RPMI8226 (cell line): Measurements from ENCODE around the gene DUS2.
"Not testable (repeated sequence)": the region's sequence is repeated elsewhere in the genome, so short reads cannot be mapped to it uniquely, and the experiment has no call there.

ENCODE experiments used
- DNase-seq: peaks from one replicate; pipeline ENCODE4 v3.0.0-alpha.2; 2015

DUS2 gene

GRCh38 chr16:67998779-67999688, 24.1 kb upstream of the DUS2 start, which contains the start of gene DPEP2:
DPEP2 (minus strand) TSS chr16:67999484; CDS start chr16:67993212, 6,272 bp downstream.
- not testable (repeated sequence) for DNase-seq

GRCh38 chr16:67999985-68000384, 23.1 kb upstream of the DUS2 start:
- peak; percentile 32 for DNase-seq

- no peak for DNase-seq
These were observed 22.6 kb upstream of the DUS2 start for GRCh38 chr16:68000450-68000849.

GRCh38 chr16:68003031-68003430, 20.1 kb upstream of the DUS2 start:
- no peak for DNase-seq

GRCh38 chr16:68005211-68005610, 17.9 kb upstream of the DUS2 start:
- no peak for DNase-seq

GRCh38 chr16:68005786-68006286, 17.2 kb upstream of the DUS2 start:
- DNase-seq = peak; percentile 81

GRCh38 chr16:68009157-68009735, 13.8 kb upstream of the DUS2 start:
- DNase-seq = no peak

- not testable (repeated sequence) for DNase-seq
These were observed 13.2 kb upstream of the DUS2 start for GRCh38 chr16:68009872-68010271.

GRCh38 chr16:68013440-68013839, 9.6 kb upstream of the DUS2 start:
- peak; percentile 61 for DNase-seq

GRCh38 chr16:68015681-68016080, 7.4 kb upstream of the DUS2 start, which contains the start of gene DPEP2NB:
DPEP2NB (minus strand) TSS chr16:68015911; CDS start chr16:68015770, 141 bp downstream.
- no peak for DNase-seq

- no peak for DNase-seq
These were observed 3.9 kb upstream of the DUS2 start for GRCh38 chr16:68019167-68019680.

- no peak for DNase-seq
These were observed 1.6 kb upstream of the DUS2 start for GRCh38 chr16:68021490-68021889.

- DNase-seq = no peak
These were observed 781 bp upstream of the DUS2 start for GRCh38 chr16:68022278-68022727.

GRCh38 chr16:68028996-68029395, 5.9 kb downstream of the DUS2 start:
- DNase-seq = no peak

- DNase-seq = not testable (repeated sequence)
These were observed 7.0 kb downstream of the DUS2 start for GRCh38 chr16:68030108-68030507.

GRCh38 chr16:68031951-68032350, 8.9 kb downstream of the DUS2 start:
- DNase-seq = no peak

- no peak for DNase-seq
These were observed 10.0 kb downstream of the DUS2 start for GRCh38 chr16:68033101-68033500.

GRCh38 chr16:68035227-68035626, 12.1 kb downstream of the DUS2 start:
- no peak for DNase-seq

- no peak for DNase-seq
These were observed 14.9 kb downstream of the DUS2 start for GRCh38 chr16:68037841-68038597.

- peak; percentile 88 for DNase-seq
These were observed 17.6 kb downstream of the DUS2 start for GRCh38 chr16:68040506-68041288.

GRCh38 chr16:68041783-68042182, 18.7 kb downstream of the DUS2 start:
- no peak for DNase-seq

GRCh38 chr16:68046106-68046505, 23.0 kb downstream of the DUS2 start:
- DNase-seq = no peak
